Esophagus muscularis mucosa (tissue), 4 donors: Measurements from ENCODE around the gene USP17L15. TPM values are rescaled to one million over a fixed set of nuclear protein-coding genes. Genes with fewer than 3 reads are reported as not detected.
"Not testable (repeated sequence)": the region's sequence is repeated elsewhere in the genome, so short reads cannot be mapped to it uniquely, and the experiment has no call there.

Experiments
- DNase-seq: peaks from one replicate; pipeline ENCODE4 v3.0.0-alpha.2; 2017; ENCODE audit errors: extremely low spot score
- H3K27ac ChIP-seq, 4 donors: fragments of 200-600 bp; sonication (generic); replicated peaks in 1 of 4; 1 replicate in 3 of 4; 2 replicates in 1 of 4; pipeline ENCODE4 v1.5.1; 2016 to 2019; ENCODE audit warnings: mild to moderate bottlenecking in 1 of 4
- H3K27me3 ChIP-seq, 4 donors: fragments of 200-600 bp; sonication (generic); one replicate each; pipeline versions ENCODE4 v1.5.1 to v1.6.0; 2016 to 2019
- H3K36me3 ChIP-seq, 4 donors: fragments of 200-600 bp; sonication (generic); one replicate each; pipeline ENCODE4 v1.5.1; 2016 to 2019
- H3K4me1 ChIP-seq, 4 donors: fragments of 200-600 bp; sonication (generic); one replicate each; pipeline ENCODE4 v1.5.1; 2016 to 2019
- H3K4me3 ChIP-seq, 4 donors: fragments of 200-600 bp; sonication (generic); 1 replicate in 2 of 4; 2 replicates in 2 of 4; pipeline ENCODE4 v1.5.1; 2016 to 2019; ENCODE audit warnings: mild to moderate bottlenecking in 4 of 4, moderate library complexity in 1 of 4
- H3K9me3 ChIP-seq, 4 donors: fragments of 200-600 bp; sonication (generic); 1 replicate in 3 of 4; 2 replicates in 1 of 4; pipeline ENCODE4 v1.5.1; 2016 to 2019
- WGBS: methylation state at CpG from one replicate; pipeline ENCODE4 v1.1.5; 2018; 5-methylcytosine and 5-hydroxymethylcytosine counted together
- intact Hi-C: fragments of 100-400 bp; cut with DNase I; formaldehyde crosslinking; loops from one replicate; pipeline ENCODE4 v1.15.1; 2023
- total RNA-seq, 4 donors: library from RNA; depleted of rRNA; stranded (reverse); fragments of >200 nt; gene quantifications; one replicate each; pipeline versions ENCODE4 v1.1.0 to v1.2.1, GENCODE V29; 2016

USP17L15 gene
- total RNA-seq, result not detected

- H3K27ac ChIP-seq, DNase-seq, H3K4me1 ChIP-seq, H3K9me3 ChIP-seq, H3K4me3 ChIP-seq, H3K27me3 ChIP-seq, H3K36me3 ChIP-seq, intact Hi-C loops: not testable (repeated sequence)
- WGBS, result no CpG with 5 or more reads among the region's 15 CpGs
These were observed at the start of gene USP17L15 for GRCh38 chr4:9234085-9234484. TSS of gene USP17L15 (plus strand) at chr4:9234385. CDS start at chr4:9234385, 0 bp downstream.

DNA sequence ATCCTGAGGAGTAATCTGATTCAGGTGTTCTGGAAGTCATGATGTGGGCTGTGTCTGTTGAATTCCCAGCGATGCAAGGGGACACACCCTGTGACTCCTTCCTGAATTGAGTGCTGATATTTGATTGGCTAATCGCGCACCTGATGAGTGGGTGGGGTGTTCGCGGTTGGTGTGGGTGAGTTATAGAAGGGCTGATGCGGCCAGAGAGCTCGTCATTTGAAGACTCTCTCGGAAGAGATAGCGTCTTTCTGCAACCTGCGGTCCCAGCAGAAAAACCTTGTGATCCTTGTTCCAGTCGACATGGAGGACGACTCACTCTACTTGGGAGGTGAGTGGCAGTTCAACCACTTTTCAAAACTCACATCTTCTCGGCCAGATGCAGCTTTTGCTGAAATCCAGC, 23.8 kb upstream of the USP17L15 start, which contains the start of gene USP17L10:
USP17L10 (plus strand) TSS at position 301 of the 400 bp plus-strand sequence; CDS start at position 301, 0 bp downstream.
- H3K9me3 ChIP-seq, H3K4me3 ChIP-seq, intact Hi-C loops, H3K27ac ChIP-seq, DNase-seq, H3K36me3 ChIP-seq, H3K27me3 ChIP-seq, H3K4me1 ChIP-seq: not testable (repeated sequence)
- WGBS, result no CpG with 5 or more reads among the region's 13 CpGs

GRCh38 chr4:9214701-9215100, 19.5 kb upstream of the USP17L15 start:
- H3K36me3 ChIP-seq, H3K4me3 ChIP-seq, H3K4me1 ChIP-seq, intact Hi-C loops, DNase-seq, H3K9me3 ChIP-seq, H3K27me3 ChIP-seq, H3K27ac ChIP-seq: not testable (repeated sequence)
- WGBS, result 75% methylated on average over 10 of the region's 14 CpGs

- H3K27ac ChIP-seq, H3K4me3 ChIP-seq, intact Hi-C loops, H3K4me1 ChIP-seq, H3K9me3 ChIP-seq, H3K36me3 ChIP-seq, DNase-seq, H3K27me3 ChIP-seq: not testable (repeated sequence)
- WGBS, result no CpG with 5 or more reads among the region's 14 CpGs
These were observed 19.1 kb upstream of the USP17L15 start, which contains the start of gene USP17L11 for GRCh38 chr4:9215105-9215504. TSS of gene USP17L11 (plus strand) at chr4:9215405. CDS start at chr4:9215405, 0 bp downstream.

GRCh38 chr4:9219852-9220251, 14.3 kb upstream of the USP17L15 start, which contains the start of gene USP17L12:
TSS of gene USP17L12 (plus strand) at chr4:9220152. CDS start at chr4:9220152, 0 bp downstream.
- H3K4me1 ChIP-seq, DNase-seq, H3K9me3 ChIP-seq, intact Hi-C loops, H3K36me3 ChIP-seq, H3K27me3 ChIP-seq, H3K27ac ChIP-seq, H3K4me3 ChIP-seq: not testable (repeated sequence)
- WGBS, result no CpG with 5 or more reads among the region's 13 CpGs

- H3K36me3 ChIP-seq, H3K27ac ChIP-seq, H3K9me3 ChIP-seq, H3K27me3 ChIP-seq, H3K4me1 ChIP-seq, DNase-seq, intact Hi-C loops, H3K4me3 ChIP-seq: not testable (repeated sequence)
- no CpG with 5 or more reads among the region's 14 CpGs for WGBS
These were observed 9.6 kb upstream of the USP17L15 start, which contains the start of gene USP17L13 for GRCh38 chr4:9224596-9224995. TSS of gene USP17L13 (plus strand) at chr4:9224896. CDS start at chr4:9224896, 0 bp downstream.

GRCh38 chr4:9230249-9230648, 3.9 kb upstream of the USP17L15 start:
- DNase-seq, H3K27ac ChIP-seq, H3K4me3 ChIP-seq, H3K36me3 ChIP-seq, H3K4me1 ChIP-seq, H3K9me3 ChIP-seq, intact Hi-C loops, H3K27me3 ChIP-seq: not testable (repeated sequence)
- WGBS, result 86% methylated on average over 4 of the region's 8 CpGs

DNA sequence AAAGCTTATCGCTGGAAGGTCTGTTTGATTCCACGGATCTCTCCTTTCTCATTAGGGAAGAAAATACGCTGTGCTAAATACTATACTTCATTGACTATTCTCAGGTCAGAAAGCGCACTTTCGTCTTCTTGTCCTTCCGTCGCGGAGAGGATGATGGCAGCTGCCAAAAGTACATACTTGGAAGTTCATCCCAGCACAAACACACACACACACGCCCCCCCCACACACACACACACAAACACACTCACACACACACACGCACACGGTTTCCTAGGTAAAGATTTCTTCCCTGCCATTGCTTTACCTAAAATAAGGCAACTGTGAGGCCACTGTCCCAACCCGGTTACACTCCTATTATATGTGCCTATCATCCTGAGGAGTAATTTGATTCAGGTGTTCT, 4.3 kb downstream of the USP17L15 start:
- H3K9me3 ChIP-seq, intact Hi-C loops, H3K4me1 ChIP-seq, H3K4me3 ChIP-seq, H3K27me3 ChIP-seq, H3K36me3 ChIP-seq, H3K27ac ChIP-seq: not testable (repeated sequence)
- DNase-seq, result peak; percentile 79
- no CpG with 5 or more reads among the region's 12 CpGs for WGBS

- H3K4me3 ChIP-seq, H3K9me3 ChIP-seq, H3K4me1 ChIP-seq, H3K27ac ChIP-seq, H3K36me3 ChIP-seq, H3K27me3 ChIP-seq, DNase-seq, intact Hi-C loops: not testable (repeated sequence)
- WGBS, result 80% methylated on average over 6 of the region's 14 CpGs
These were observed 9.4 kb downstream of the USP17L15 start, which contains the start of gene USP17L17 for GRCh38 chr4:9243579-9243978. TSS of gene USP17L17 (plus strand) at chr4:9243879. CDS start at chr4:9243879, 0 bp downstream.

DNA sequence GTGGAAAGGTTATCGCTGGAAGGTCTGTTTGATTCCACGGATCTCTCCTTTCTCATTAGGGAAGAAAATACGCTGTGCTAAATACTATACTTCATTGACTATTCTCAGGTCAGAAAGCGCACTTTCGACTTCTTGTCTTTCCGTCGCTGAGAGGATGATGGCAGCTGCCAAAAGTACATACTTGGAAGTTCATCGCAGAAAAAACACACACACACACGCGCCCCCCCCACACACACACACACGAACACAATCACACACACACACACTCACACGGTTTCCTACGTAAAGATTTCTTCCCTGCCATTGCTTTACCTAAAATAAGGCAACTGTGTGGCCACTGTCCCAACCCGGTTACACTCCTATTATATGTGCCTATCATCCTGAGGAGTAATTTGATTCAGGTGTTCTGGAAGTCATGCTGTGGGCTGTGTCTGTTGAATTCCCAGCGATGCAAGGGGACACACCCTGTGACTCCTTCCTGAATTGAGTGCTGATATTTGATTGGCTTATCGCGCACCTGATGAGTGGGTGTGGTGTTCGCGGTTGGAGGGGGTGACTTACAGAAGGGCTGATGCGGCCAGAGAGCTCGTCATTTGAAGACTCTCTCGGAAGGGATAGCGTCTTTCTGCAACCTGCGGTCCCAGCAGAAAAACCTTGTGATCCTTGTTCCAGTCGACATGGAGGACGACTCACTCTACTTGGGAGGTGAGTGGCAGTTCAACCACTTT, 13.9 kb downstream of the USP17L15 start, which contains the start of gene USP17L18:
USP17L18 (plus strand) TSS at position 678 of the 728 bp plus-strand sequence; CDS start at position 678, 0 bp downstream.
- H3K27ac ChIP-seq, H3K9me3 ChIP-seq, H3K4me3 ChIP-seq, intact Hi-C loops, H3K27me3 ChIP-seq, H3K36me3 ChIP-seq, H3K4me1 ChIP-seq: not testable (repeated sequence)
- DNase-seq, result peak; percentile 92
- WGBS, result 81% methylated on average over 11 of the region's 26 CpGs

- H3K27me3 ChIP-seq, H3K4me3 ChIP-seq, H3K27ac ChIP-seq, H3K36me3 ChIP-seq, H3K4me1 ChIP-seq, H3K9me3 ChIP-seq, intact Hi-C loops, DNase-seq: not testable (repeated sequence)
- WGBS, result no CpG with 5 or more reads among the region's 13 CpGs
These were observed 18.9 kb downstream of the USP17L15 start, which contains the start of gene USP17L19 for GRCh38 chr4:9253078-9253477. TSS of gene USP17L19 (plus strand) at chr4:9253378. CDS start at chr4:9253378, 0 bp downstream.

GRCh38 chr4:9257824-9258223, 23.6 kb downstream of the USP17L15 start, which contains the start of gene USP17L20:
TSS of gene USP17L20 (plus strand) at chr4:9258124. CDS start at chr4:9258124, 0 bp downstream.
- H3K4me1 ChIP-seq, H3K27ac ChIP-seq, H3K9me3 ChIP-seq, H3K36me3 ChIP-seq, H3K27me3 ChIP-seq, DNase-seq, H3K4me3 ChIP-seq, intact Hi-C loops: not testable (repeated sequence)
- no CpG with 5 or more reads among the region's 15 CpGs for WGBS

DNA sequence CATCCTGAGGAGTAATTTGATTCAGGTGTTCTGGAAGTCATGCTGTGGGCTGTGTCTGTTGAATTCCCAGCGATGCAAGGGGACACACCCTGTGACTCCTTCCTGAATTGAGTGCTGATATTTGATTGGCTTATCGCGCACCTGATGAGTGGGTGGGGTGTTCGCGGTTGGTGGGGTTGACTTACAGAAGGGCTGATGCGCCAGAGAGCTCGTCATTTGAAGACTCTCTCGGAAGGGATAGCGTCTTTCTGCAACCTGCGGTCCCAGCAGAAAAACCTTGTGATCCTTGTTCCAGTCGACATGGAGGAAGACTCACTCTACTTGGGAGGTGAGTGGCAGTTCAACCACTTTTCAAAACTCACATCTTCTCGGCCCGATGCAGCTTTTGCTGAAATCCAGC, 28.4 kb downstream of the USP17L15 start, which contains the start of gene USP17L21:
USP17L21 (plus strand) TSS at position 301 of the 400 bp plus-strand sequence; CDS start at position 301, 0 bp downstream.
- WGBS, result no CpG with 5 or more reads among the region's 13 CpGs
- H3K27ac ChIP-seq, intact Hi-C loops, H3K27me3 ChIP-seq, DNase-seq, H3K36me3 ChIP-seq, H3K4me1 ChIP-seq, H3K9me3 ChIP-seq, H3K4me3 ChIP-seq: not testable (repeated sequence)
